Measurements from ENCODE around the gene DLG2. TPM values are rescaled to one million over a fixed set of nuclear protein-coding genes. Genes with fewer than 3 reads are reported as not detected.
A peak's percentile ranks its signal among the peaks of the same experiment; 100 is the strongest.

Gene DLG2
- total and polyA plus RNA-seq, 12 donors: 1.0 to 14.8 (median 7.4) TPM

DNA sequence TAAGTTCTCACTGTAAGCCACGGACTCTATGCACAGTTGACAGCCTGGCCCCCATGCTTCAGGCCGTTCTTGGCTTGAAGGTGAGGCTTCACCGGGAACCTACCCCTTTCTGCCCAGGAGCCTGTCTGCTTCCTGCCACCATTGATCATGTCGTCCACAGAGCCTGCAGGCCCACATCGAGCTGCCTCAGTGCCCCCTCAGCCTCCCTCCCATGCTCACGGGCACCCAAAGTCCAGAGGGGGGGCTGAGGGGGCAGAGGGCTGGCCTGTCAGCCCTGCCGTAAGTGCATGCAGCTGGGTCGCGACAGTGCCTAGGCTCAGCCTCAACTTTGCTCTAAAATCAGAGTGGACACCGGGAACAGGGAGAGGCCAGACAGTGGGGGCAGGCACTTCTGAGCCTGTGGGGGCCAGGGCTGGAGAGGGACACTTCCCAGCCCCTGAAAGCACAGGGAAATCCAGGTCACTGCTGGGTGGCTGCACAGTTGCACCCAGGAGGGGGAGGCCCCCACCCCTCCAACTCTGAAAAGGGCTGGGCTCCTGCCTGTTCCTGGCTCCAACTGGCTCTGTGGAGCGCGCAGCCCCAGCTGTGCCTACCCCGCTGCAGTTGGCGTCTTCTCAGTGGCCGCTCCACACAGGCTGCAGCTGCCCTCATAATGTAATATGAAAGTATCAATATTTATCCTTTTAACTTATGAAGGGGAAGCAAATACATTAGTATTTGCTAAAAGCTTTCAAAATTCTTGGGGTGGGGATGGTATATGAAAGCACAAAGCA, 598.6 kb downstream of the DLG2 start:
- Histone ChIP-seq H3K9me3 (no peaks in the 10 kb centered on the region), H3K4me3 (no peak overlapping the region), H3K27me3 (no peaks in the 10 kb centered on the region), H3K36me3 (no peaks in the 10 kb centered on the region), H3K27ac (no peak overlapping the region), H3K4me1 (no peaks in the 10 kb centered on the region)
- ATAC-seq (no peak), DNase-seq (no peak)
- 95% methylated on average over 15 of the region's 15 CpGs for WGBS, 2 donors
- intact Hi-C loops (cut with DNase I): no loop called here
- no peak for TF ChIP-seq CTCF (IDR thresholded peaks at IDR 0.05)

DNA sequence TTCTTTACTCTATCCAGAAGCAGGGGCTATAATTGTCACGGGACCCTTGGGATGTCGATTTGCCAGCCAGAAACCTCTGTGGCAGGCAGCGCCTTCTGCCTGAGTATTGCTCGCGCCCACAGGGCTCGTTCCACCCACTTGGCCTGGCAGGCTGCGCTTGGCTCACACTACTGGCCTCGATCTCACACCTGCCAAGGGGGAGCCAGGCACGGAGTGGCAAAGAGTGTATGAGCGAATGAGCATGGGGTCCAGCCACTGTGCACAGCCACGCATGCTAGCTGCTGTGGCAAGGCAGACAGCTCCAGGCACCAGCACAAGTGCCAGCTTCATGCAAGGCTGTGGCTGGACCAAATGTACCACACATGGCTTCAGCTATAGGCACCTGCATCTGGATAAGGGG, 599.8 kb downstream of the DLG2 start:
- Histone ChIP-seq H3K4me1 (no peaks in the 10 kb centered on the region), H3K27ac (no peak overlapping the region), H3K9me3 (no peaks in the 10 kb centered on the region), H3K27me3 (no peaks in the 10 kb centered on the region), H3K36me3 (no peaks in the 10 kb centered on the region), H3K4me3 (no peak overlapping the region)
- WGBS, 2 donors: 94% methylated on average over 11 of the region's 11 CpGs
- DNase-seq (peak in 1 of 2 donors; percentile 2), ATAC-seq (no peak)
- intact Hi-C loops (cut with DNase I): loop anchor here in 1 of 10 donors (2.0 kb wide), 1 partner anchor 229 kb away; no protein-coding TSS in a partner anchor
- TF ChIP-seq CTCF (IDR thresholded peaks at IDR 0.05): no peak

- 74 to 78% methylated on average over 9 of the region's 9 CpGs for WGBS, 2 donors
- no peaks in the 10 kb centered on the region for H3K36me3 ChIP-seq
- TF ChIP-seq CTCF (IDR thresholded peaks at IDR 0.05): no peak
- no peak for ATAC-seq
- no peak overlapping the region for H3K27ac ChIP-seq
- intact Hi-C loops (cut with DNase I): no loop called here
- no peak overlapping the region for H3K4me3 ChIP-seq
- no peak for DNase-seq
- H3K9me3 ChIP-seq: peaks cover 0 to 4% (median 0%) of the 10 kb centered on the region in 11 donors
- H3K27me3 ChIP-seq: no peaks in the 10 kb centered on the region
- H3K4me1 ChIP-seq: no peaks in the 10 kb centered on the region
These were observed 606.1 kb downstream of the DLG2 start for GRCh38 chr11:85021058-85021457.

GRCh38 chr11:84993386-84993785, 633.8 kb downstream of the DLG2 start:
- 53 to 55% methylated on average over 4 of the region's 4 CpGs for WGBS, 2 donors
- peaks cover 0 to 30% (median 0%) of the 10 kb centered on the region in 11 donors for H3K9me3 ChIP-seq
- intact Hi-C loops (cut with DNase I): no loop called here
- H3K27me3 ChIP-seq: no peaks in the 10 kb centered on the region
- no peak overlapping the region for H3K27ac ChIP-seq
- no peaks in the 10 kb centered on the region for H3K4me1 ChIP-seq
- ATAC-seq (no peak), DNase-seq (no peak)
- H3K36me3 ChIP-seq: no peaks in the 10 kb centered on the region
- H3K4me3 ChIP-seq: no peak overlapping the region
- TF ChIP-seq CTCF (IDR thresholded peaks at IDR 0.05): no peak

Data from heart right ventricle (tissue), 16 donors.